ENCODE measurements around the gene CXCR1.

The CXCR1 gene

DNA sequence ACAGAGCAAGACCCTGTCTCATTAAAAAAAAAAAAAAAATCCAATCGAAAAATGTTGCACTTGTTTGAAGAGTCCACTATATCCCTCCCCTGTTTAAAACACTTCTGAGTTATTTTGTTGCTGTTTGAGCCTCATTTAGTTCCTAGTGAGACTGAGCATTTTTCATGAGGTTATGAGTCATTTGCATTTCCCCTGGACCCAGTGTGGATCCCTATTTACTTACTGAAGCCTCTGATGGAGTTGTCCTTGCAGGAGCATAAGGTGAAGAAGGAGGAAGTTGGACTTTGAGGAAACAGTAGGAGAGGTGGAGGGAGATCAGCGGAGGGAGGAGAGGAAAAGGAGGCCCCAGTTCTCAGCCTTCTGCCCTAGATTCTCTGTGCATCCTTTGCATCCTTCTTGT is 5.1 kb downstream of the CXCR1 start:
- H3K27ac ChIP-seq = no peak overlapping the region
- TF ChIP-seq CTCF (conservative IDR thresholded peaks at IDR 0.05) (no peak), ZFX (IDR thresholded peaks at IDR 0.05) (no peak)

- TF ChIP-seq ZFX (IDR thresholded peaks at IDR 0.05) (no peak), CTCF (conservative IDR thresholded peaks at IDR 0.05) (no peak)
- H3K27ac ChIP-seq = no peak overlapping the region
These were observed 10.7 kb downstream of the CXCR1 start for GRCh38 chr2:218155953-218156479.

GRCh38 chr2:218152777-218153176 is 14.0 kb downstream of the CXCR1 start:
- peak overlapping the region; percentile 57 for H3K27ac ChIP-seq
- TF ChIP-seq ZFX (IDR thresholded peaks at IDR 0.05) = no peak
- TF ChIP-seq CTCF (conservative IDR thresholded peaks at IDR 0.05) = no peak

DNA sequence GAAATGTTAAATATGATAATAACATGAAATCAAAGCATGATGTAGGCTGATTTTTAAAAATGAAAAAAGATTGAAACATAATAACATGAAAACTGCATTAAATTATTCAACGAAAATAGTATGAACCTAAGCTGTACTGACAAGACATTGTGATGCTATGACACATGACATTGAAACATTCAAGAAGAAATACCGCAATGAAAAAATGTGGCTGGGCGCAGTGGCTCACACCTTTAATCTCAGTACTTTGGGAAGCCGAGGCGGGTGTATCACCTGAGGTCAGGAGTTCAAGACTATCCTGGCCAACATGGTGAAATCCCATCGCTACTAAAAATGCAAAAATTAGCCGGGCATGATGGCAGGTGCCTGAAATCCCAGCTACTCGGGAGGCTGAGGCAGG is 14.6 kb downstream of the CXCR1 start:
- H3K27ac ChIP-seq = peak overlapping the region; percentile 57
- no peak for TF ChIP-seq CTCF (conservative IDR thresholded peaks at IDR 0.05)
- TF ChIP-seq ZFX (IDR thresholded peaks at IDR 0.05) = no peak

GRCh38 chr2:218149848-218150440 is 16.8 kb downstream of the CXCR1 start:
- H3K27ac ChIP-seq = no peak overlapping the region

DNA sequence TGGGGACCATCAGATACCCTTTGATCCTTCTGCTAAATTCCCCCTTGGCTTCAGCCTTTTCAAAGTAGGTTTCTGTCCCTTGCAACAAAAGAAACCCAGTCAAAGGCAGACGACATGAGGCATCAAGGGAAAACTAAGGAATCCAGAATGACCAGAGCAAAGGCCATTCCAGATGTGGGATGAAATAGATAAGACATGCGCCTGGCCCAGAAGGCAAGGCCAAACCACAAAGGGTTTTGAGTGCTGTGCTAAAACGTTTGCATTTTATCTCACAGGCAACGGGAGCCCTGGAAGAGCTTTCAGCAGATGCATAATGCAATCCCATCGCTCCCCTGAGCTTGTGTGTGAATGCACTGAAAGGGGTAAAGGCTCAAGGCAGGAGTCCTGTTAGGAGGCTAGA is 17.7 kb downstream of the CXCR1 start:
- TF ChIP-seq ZFX (IDR thresholded peaks at IDR 0.05) (no peak), CTCF (conservative IDR thresholded peaks at IDR 0.05) (no peak)
- no peak overlapping the region for H3K27ac ChIP-seq

More at GRCh38 chr2:218149848-218150440, 16.8 kb downstream of the CXCR1 start:
- TF ChIP-seq ZFX (IDR thresholded peaks at IDR 0.05) (no peak), CTCF (conservative IDR thresholded peaks at IDR 0.05) (no peak)

DNA sequence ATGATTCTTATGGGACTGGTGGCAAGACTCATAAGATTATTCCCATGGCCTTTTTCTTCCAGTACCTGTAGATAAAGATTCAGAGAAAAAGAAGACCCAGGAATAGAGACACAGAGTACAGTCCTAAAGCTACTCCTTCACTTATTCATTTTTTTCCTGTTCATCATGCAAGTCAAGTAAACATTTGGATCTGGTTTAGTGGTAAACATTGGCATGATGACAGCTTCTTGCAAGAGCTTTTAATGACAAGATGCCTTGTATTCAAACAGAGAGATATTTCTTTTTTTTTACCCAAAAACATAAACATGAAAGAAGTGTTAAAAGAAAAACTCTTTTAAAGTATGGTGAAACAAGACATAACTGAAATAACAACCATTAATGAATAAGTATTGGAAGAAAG is 20.7 kb downstream of the CXCR1 start:
- no peak overlapping the region for H3K27ac ChIP-seq
- TF ChIP-seq CTCF (conservative IDR thresholded peaks at IDR 0.05) = no peak
- no peak for TF ChIP-seq ZFX (IDR thresholded peaks at IDR 0.05)

Data from C4-2B (cell line).